HG03558 (cell line): Measurements from ENCODE around the gene SNRPB2.

ENCODE experiments used
- ATAC-seq: cut with Tn5 transposase; IDR thresholded peaks from one replicate; pipeline ENCODE4 v1.9.1; 2021; ENCODE audit warnings: moderate number of reproducible peaks; ENCODE audit not compliant: unreplicated experiment; ENCODE audit errors: extremely low read depth

SNRPB2 gene

DNA sequence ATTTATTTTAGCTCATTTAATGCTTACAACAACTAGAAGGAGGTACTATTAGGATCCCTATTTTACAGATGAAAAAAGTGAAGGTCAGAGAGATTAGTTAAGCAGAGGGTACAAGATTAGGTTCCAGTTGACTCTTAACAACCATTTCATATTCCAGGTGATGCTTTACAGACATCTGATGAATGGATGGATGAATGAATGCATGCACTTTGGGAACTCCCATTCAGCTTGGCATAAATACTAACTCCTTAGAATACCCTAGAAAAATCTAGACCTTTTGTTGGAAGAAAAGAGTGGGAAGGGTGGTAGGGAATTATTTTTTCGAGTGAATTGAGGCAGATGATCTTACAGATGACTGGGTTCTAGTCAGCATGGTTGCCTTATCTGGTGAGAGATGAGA, 746 bp upstream of the SNRPB2 start:
- no peak for ATAC-seq

DNA sequence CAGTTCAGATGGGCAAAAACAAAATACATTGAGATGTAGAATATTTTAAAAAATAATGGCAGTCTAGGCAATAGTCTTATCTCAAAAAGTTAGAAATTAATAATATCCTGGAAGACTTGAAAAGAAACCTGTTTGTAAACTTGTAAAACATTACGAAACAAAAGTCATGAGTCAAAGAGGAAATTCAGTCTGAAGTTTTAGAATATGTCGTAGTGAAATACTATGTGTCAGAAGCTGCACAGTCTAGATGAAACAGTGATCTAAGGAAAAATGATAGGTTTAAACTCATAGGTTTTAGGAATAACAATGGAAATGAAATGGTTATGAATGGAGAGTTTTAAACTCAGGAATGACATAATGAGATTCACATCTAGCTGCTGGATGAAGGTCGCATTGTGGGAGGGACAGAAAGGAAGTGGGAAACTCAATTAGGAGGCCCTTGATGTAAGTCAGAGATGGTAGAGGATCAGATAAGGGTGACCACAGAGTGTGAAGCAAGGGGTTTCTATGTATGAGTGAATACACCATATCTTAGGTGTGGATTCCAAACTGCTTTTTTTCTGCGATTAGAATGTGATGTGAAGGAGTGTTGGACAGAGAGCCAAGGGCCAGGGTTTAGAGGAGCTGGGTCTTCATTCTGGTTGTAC, 2.8 kb downstream of the SNRPB2 start:
- ATAC-seq, result no peak

DNA sequence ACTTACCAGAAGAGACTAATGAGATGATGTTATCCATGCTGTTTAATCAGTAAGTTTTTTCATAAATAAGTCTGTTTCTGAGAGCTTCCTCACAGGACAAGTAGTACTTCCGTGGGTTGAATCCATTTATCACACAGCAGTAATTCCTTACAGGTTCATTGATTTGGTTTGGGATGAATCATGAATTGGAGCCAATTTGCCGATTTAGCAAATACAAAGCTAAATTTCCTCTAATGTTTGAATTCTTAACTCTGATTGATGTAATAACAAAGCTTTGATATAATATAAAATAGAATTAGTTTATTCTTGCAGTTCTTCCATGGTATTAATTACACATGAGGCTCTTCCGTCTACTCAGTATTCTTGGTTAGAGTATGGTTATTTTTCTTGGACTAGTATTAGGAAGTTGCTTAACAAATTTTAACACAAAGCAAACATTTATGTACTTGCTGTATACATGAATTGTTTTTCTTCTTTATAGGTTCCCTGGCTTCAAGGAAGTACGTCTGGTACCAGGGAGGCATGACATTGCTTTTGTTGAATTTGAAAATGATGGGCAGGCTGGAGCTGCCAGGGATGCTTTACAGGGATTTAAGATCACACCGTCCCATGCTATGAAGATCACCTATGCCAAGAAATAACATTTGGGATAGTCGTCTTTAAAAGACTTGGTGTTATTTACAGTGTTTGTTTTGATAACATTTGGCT, 10.7 kb downstream of the SNRPB2 start:
- no peak for ATAC-seq

DNA sequence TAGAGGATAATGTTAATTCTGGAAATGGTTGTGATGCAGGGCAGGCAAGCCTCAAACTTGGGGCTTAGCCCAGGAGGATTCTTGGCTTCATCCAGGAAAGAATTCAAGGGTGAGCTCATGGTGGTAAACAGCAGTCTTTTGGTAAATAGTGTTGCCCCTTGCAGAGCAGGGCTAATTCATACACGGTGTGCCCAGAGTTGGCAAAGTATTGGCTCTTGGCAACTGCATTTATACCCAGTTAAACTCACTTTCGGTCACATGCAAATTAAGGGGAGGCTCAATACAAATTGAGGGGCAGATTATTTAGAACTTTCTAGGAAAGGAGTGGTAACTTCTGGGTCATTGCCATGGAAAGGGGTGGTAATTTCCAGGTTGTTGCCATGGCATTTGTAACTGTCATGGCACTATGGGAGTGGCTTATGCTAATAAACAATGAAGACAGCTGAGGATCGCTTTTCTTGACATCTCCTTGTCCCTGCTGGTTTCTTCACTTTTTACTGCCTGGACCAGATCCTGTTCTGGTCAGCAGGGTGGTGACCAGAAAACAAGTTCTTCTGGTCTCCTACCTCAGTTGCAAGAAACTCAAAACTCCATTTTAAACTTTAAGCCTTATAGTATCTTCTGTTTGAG, 14.5 kb downstream of the SNRPB2 start:
- ATAC-seq, result no peak

GRCh38 chr20:16745204-16745603, 15.4 kb downstream of the SNRPB2 start:
- ATAC-seq, result no peak

DNA sequence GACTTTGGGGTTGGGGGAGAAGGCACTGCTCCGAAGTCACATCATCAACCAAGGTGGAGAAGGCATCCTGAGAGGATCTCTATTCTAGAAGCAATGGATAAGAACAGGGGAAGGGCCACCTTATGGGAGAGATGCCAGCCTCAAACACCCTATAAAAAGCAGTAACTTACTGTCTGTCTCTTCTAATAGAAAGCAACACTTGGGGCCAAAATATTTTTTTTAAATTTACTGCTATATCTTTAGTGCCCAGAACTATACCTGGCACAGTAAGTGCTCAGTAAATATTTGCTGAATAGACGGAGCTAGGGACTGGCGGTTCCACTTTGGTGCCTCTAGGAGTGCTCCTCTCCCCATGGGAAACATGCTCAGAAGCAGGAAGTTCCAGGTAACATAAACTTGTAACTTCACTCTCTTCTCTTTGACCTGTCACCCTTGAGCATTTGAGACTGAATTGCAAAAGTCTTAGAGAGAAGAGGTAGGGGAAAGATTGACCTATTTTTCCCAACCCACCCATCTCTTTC, 17.5 kb downstream of the SNRPB2 start:
- ATAC-seq, result no peak

DNA sequence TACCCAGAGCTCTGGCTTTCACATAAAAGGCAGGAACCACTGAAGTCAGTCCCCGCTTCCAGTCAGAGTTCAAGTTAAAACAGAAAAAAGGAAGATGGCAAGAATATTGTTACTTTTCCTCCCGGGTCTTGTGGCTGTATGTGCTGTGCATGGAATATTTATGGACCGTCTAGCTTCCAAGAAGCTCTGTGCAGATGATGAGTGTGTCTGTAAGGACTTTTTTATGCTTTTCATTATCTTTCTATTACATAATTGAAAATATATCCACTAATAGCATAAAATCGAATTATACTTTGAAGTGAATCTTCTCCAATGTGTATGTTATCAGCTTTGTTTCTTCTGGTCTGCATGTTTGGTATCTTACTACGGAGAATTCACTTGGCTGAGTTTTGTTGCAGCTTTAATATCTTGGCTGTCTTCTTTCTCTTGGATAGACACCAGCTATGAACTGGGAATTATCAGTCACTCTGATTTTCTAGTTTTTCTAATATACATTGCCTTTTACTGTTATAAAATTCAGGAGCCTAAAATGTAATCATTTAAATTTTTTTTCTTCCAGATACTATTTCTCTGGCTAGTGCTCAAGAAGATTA, 18.6 kb downstream of the SNRPB2 start, which contains the start of gene OTOR:
Gene OTOR, plus strand, starts transcription at position 51 of the 593 bp plus-strand sequence. Its CDS starts 44 bp downstream, at position 95.
- no peak for ATAC-seq

GRCh38 chr20:16749573-16749972, 19.7 kb downstream of the SNRPB2 start:
- ATAC-seq, result no peak

DNA sequence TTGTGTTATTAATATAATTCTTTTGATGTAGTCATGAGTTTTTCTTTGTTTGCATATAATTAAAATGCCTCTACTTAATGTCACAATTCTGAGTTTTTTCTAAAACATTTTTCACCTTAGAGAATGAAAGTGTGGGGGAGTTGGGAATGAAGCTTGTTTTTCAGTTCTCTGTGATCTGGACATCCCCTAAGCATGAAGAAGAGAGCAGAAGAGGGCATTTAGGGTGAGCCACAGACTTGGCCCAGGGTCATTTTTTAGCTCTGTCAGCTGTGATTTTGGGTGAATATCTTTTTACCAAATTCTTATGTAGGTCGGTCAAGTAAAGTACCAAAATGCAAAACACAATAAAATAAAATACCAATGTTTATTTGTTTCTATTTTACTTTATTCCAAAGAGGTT, 22.3 kb downstream of the SNRPB2 start:
- ATAC-seq, result no peak

DNA sequence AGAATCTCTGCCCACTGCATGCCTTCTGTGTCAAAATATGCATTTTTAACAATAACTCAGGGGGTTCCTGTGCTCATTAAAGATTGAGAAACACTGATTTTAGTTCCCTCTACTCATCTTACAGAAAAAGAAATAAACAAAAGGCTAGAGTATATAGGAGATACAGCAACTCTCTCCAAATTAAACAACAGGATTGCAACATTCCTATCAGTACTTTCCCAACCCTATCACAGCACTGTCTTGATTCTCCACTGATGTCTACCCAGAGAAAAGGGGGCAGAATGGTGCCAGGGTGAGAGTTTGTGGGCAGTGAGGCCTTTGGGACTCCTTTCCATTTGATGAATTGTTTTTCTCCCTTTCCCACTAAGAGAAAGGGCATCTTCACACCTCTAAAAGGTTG, 23.1 kb downstream of the SNRPB2 start:
- ATAC-seq, result no peak

GRCh38 chr20:16758454-16759180, 28.8 kb downstream of the SNRPB2 start:
- no peak for ATAC-seq

- ATAC-seq, result no peak
These were observed 29.3 kb downstream of the SNRPB2 start for GRCh38 chr20:16759181-16759563.

GRCh38 chr20:16760431-16761304, 30.8 kb downstream of the SNRPB2 start:
- ATAC-seq, result no peak

GRCh38 chr20:16761305-16761829, 31.5 kb downstream of the SNRPB2 start:
- ATAC-seq, result no peak

DNA sequence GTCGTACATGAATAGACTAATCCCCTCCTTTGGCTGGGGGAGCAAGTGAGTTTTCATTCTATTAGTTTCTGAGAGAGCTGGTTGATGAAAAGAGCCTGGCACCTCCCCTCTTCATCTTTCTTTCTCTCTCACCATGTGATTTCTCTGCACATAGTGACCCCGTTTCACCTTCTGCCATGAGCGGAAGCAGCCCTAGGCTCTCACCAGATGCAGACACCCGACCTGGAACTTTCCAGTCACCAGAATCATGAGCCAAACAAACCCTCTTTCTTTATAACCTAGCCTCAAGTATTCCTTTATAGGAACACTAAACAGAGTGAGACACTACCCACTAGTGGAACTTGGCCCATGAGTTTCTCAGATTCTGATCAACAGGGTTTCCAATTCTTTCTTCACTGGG, 34.7 kb downstream of the SNRPB2 start:
- no peak for ATAC-seq

GRCh38 chr20:16771213-16771612, 41.4 kb downstream of the SNRPB2 start:
- no peak for ATAC-seq

- no peak for ATAC-seq
These were observed 46.1 kb downstream of the SNRPB2 start for GRCh38 chr20:16775961-16776360.

DNA sequence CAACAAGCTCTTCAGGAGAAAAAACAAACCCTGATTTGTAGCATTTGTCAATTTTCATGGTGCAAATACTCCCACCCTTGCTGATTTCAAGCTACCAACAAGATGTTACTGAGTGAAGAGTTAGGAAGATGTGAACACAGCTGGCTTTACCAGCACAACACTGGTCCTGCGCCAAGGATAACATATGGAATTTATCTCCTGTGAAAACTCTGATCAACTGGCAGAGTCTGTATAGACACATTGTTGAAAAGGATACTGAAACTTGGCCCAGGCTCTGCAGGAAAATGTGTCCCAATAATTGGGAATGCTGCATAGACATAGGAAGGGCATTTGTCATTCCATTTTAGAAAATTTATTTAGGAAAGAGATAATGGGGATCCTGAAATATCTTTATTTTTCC, 47.3 kb downstream of the SNRPB2 start:
- no peak for ATAC-seq

DNA sequence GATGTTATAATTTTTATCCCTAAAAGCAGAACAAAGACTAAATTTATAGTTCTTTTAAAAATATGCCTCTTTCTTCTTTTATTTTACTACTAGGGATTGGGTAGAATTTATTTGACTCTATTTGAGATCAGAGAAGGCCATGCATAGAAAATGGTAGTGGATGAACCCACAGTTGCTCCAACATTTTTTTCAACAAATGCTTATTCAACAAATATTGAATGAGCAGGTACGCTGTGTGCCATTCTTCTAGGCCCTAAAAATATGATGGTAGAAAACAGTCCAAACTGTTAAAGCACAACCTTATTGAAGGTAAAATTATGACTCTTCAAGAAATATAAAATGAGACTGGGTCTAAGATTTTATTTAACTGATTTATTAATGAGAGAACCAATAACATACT, 48.3 kb downstream of the SNRPB2 start:
- ATAC-seq, result no peak
